Sigmoid colon (tissue), 7 donors: ENCODE measurements around the gene BATF3. TPM values are rescaled to one million over a fixed set of nuclear protein-coding genes. Genes with fewer than 3 reads are reported as not detected.
"Not testable (repeated sequence)": the region's sequence is repeated elsewhere in the genome, so short reads cannot be mapped to it uniquely, and the experiment has no call there.

Experiments used
- DNase-seq: peaks from one replicate; pipeline ENCODE4 v3.0.0-alpha.2; 2019
- H3K27ac ChIP-seq, 4 donors: fragments of 200-600 bp; sonication (generic); one replicate each; pipeline ENCODE4 v1.5.1; 2016 to 2019; ENCODE audit warnings: mild to moderate bottlenecking in 1 of 4
- H3K27me3 ChIP-seq, 3 donors: fragments of 200-600 bp; sonication (generic); one replicate each; pipeline ENCODE4 v1.5.1; 2019; ENCODE audit warnings: mild to moderate bottlenecking in 1 of 3
- H3K36me3 ChIP-seq, 4 donors: fragments of 200-600 bp; sonication (generic); one replicate each; pipeline ENCODE4 v1.5.1; 2016 to 2019
- H3K4me1 ChIP-seq, 4 donors: fragments of 200-600 bp; sonication (generic); one replicate each; pipeline ENCODE4 v1.5.1; 2017 to 2019
- H3K4me3 ChIP-seq, 4 donors: fragments of 200-600 bp; sonication (generic); one replicate each; pipeline ENCODE4 v1.5.1; 2017 to 2019; ENCODE audit warnings: mild to moderate bottlenecking in 2 of 4, moderate library complexity in 1 of 4
- H3K9me3 ChIP-seq, 4 donors: fragments of 200-600 bp in 3 of 4; sonication (generic) in 3 of 4; one replicate each; pipeline versions ENCODE4 v1.5.1 to v1.6.1; 2013 to 2019
- EP300 ChIP-seq, 4 donors: sonication (generic); formaldehyde crosslinking; IDR thresholded peaks; one replicate each; pipeline ENCODE4 v1.6.1; 2017; ENCODE audit warnings: antibody characterized with exemption in 4 of 4
- POLR2A ChIP-seq, 2 donors: fragments of 450-650 bp; IDR thresholded peaks; one replicate each; pipeline ENCODE4 v1.6.1; 2016; ENCODE audit warnings: antibody characterized with exemption in 2 of 2, mild to moderate bottlenecking in 2 of 2, moderate library complexity in 2 of 2
- POLR2AphosphoS5 ChIP-seq, 4 donors: sonication (generic); formaldehyde crosslinking; IDR thresholded peaks; one replicate each; pipeline ENCODE4 v1.6.1; 2017; ENCODE audit warnings: antibody characterized with exemption in 4 of 4
- WGBS, 2 donors: extraction: QIAGEN DNeasy Blood & Tissue Kit; methylation state at CpG; one replicate each; pipeline ENCODE4 v1.1.7; 2013; 5-methylcytosine and 5-hydroxymethylcytosine counted together
- intact Hi-C: fragments of 100-400 bp; cut with DNase I; formaldehyde crosslinking; loops from one replicate; pipeline ENCODE4 v1.15.1; 2023
- polyA plus RNA-seq, 3 donors: library from polyadenylated mRNA; stranded (reverse); fragments of 200-250 nt; gene quantifications; one replicate each; pipeline ENCODE4 v1.2.3, GENCODE V29; 2013
- total RNA-seq, 4 donors: library from RNA; depleted of rRNA; stranded (reverse); fragments of >200 nt; gene quantifications; one replicate each; pipeline ENCODE4 v1.1.0, GENCODE V29; 2016
- TF ChIP-seq, protein P1 (sequence below), 4 experiments: fragments of 450-650 bp in 3 of 4; fragments of 200-600 bp in 1 of 4; IDR thresholded peaks; one replicate each; pipeline ENCODE4 v1.5.1; 2016 to 2019; ENCODE audit warnings: antibody characterized with exemption in 4 of 4, mild to moderate bottlenecking in 3 of 4, moderate library complexity in 2 of 4
- donor health status: healthy with polysubstance abuse.
- donor health status: Bipolar disorder and iron deficiency.
- donor health status: healthy.

BATF3 gene
- total and polyA plus RNA-seq, 7 donors: 1.8 to 10.0 (median 3.3) TPM

DNA sequence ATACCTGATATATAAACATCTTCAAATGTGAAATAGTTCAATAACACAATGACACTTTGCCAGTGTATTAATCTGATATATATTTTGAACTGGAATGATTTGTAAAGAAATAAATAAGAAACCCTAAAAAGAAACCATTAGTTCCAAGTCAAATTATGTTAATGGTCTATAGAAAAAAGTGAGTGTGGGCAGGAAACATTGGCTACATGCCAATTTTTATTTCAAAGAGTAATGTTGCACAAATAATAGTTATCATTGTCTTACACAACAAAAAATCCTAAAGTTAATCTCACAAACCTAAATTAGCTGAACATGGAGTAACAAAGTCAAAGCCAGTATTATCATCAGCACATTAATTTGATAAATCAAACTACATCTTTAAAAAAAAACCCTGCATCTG, 37.9 kb upstream of the BATF3 start:
- intact Hi-C loops: no loop called here
- H3K4me1 ChIP-seq: no peaks in the 10 kb centered on the region
- no peaks in the 10 kb centered on the region for H3K9me3 ChIP-seq
- DNase-seq: no peak
- no peaks in the 10 kb centered on the region for H3K36me3 ChIP-seq
- no peak overlapping the region for H3K27ac ChIP-seq
- H3K4me3 ChIP-seq: no peak overlapping the region
- TF ChIP-seq POLR2AphosphoS5 (IDR thresholded peaks at IDR 0.05): no peak
- TF ChIP-seq POLR2A (IDR thresholded peaks at IDR 0.05): no peak
- no peak for TF ChIP-seq EP300 (IDR thresholded peaks at IDR 0.05)
- TF ChIP-seq, protein P1, sequence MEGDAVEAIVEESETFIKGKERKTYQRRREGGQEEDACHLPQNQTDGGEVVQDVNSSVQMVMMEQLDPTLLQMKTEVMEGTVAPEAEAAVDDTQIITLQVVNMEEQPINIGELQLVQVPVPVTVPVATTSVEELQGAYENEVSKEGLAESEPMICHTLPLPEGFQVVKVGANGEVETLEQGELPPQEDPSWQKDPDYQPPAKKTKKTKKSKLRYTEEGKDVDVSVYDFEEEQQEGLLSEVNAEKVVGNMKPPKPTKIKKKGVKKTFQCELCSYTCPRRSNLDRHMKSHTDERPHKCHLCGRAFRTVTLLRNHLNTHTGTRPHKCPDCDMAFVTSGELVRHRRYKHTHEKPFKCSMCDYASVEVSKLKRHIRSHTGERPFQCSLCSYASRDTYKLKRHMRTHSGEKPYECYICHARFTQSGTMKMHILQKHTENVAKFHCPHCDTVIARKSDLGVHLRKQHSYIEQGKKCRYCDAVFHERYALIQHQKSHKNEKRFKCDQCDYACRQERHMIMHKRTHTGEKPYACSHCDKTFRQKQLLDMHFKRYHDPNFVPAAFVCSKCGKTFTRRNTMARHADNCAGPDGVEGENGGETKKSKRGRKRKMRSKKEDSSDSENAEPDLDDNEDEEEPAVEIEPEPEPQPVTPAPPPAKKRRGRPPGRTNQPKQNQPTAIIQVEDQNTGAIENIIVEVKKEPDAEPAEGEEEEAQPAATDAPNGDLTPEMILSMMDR (IDR thresholded peaks at IDR 0.05): no peak
- H3K27me3 ChIP-seq: no peaks in the 10 kb centered on the region

DNA sequence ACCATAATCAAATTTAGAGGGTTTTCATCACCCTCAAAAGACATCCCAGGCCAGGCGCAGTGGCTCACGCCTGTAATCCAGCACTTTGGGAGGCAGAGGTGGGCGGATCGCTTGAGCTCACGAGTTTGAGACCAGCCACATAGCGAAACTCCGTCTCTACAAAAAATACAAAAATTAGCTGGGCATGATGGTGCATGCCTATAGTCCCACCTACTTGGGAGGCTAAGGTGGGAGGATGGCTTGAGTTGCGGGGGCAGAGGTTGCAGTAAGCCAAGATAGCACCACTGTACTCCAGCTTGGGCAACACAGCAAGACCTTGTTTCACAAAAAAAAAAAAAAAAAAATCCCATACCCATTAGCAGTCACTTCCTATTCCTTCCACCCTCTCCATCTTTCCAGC, 33.5 kb upstream of the BATF3 start:
- DNase-seq: no peak
- Histone ChIP-seq H3K27me3 (no peaks in the 10 kb centered on the region), H3K9me3 (no peaks in the 10 kb centered on the region), H3K36me3 (no peaks in the 10 kb centered on the region), H3K27ac (no peak overlapping the region), H3K4me1 (no peaks in the 10 kb centered on the region), H3K4me3 (no peak overlapping the region)
- WGBS, 2 donors: 96 to 99% methylated on average over 8 of the region's 8 CpGs
- TF ChIP-seq POLR2AphosphoS5 (IDR thresholded peaks at IDR 0.05) (no peak), EP300 (IDR thresholded peaks at IDR 0.05) (no peak), POLR2A (IDR thresholded peaks at IDR 0.05) (no peak)
- TF ChIP-seq, protein P1 (IDR thresholded peaks at IDR 0.05): no peak
- intact Hi-C loops: no loop called here

DNA sequence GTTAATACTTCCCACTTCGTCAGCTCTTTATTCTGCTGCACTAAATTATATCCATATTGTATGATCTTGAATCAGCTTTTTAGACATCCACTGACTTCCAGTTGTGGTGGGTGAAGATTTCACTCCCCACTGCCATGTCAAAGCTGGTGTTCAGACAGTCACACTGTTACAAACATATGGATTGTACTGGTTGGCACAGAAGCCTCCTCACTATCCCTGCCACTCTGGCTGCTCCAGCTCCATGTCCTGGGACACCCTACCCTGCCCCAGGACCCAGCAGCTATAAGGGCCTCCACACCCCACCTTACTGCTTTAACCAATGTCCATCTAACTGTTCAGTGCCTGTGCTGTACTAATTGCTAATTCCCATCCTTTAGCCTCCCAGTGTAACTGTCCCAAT, 32.0 kb upstream of the BATF3 start:
- WGBS, 2 donors: 88 to 93% methylated on average over 1 of the region's 1 CpG
- intact Hi-C loops: no loop called here
- TF ChIP-seq POLR2A (IDR thresholded peaks at IDR 0.05): no peak
- no peak for TF ChIP-seq EP300 (IDR thresholded peaks at IDR 0.05)
- no peak for TF ChIP-seq POLR2AphosphoS5 (IDR thresholded peaks at IDR 0.05)
- TF ChIP-seq, protein P1 (IDR thresholded peaks at IDR 0.05): no peak

DNA sequence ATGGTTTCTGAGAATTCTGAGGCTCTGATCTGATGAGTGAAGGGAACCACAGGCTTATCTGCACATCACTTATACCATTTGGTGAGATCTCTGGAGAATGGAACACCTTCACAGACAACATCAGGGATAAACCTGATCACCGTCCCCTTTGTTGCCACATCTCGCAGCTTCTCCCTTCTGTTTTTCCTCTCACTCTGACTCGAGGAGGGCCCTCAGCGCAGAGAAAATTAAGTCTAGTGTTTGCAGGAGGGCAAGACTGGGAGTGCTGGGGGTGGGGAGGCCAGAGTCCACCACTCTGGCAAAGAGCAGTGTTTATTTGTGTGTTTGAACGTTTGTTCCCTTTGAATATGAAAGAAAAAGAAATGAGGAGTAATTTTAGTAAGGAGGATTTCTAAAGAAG, 29.0 kb upstream of the BATF3 start:
- Histone ChIP-seq H3K27me3 (no peaks in the 10 kb centered on the region), H3K4me3 (no peak overlapping the region), H3K4me1 (no peaks in the 10 kb centered on the region), H3K27ac (no peak overlapping the region), H3K9me3 (no peaks in the 10 kb centered on the region), H3K36me3 (no peaks in the 10 kb centered on the region)
- intact Hi-C loops: no loop called here
- 20 to 66% methylated on average over 5 of the region's 5 CpGs for WGBS, 2 donors
- no peak for DNase-seq
- no peak for TF ChIP-seq POLR2A (IDR thresholded peaks at IDR 0.05)

More for the DNA sequence above, 32.0 kb upstream of the BATF3 start:
- H3K36me3 ChIP-seq: no peaks in the 10 kb centered on the region
- no peaks in the 10 kb centered on the region for H3K27me3 ChIP-seq
- no peak overlapping the region for H3K27ac ChIP-seq
- H3K4me3 ChIP-seq: no peak overlapping the region
- DNase-seq: no peak
- no peaks in the 10 kb centered on the region for H3K4me1 ChIP-seq
- no peaks in the 10 kb centered on the region for H3K9me3 ChIP-seq

DNA sequence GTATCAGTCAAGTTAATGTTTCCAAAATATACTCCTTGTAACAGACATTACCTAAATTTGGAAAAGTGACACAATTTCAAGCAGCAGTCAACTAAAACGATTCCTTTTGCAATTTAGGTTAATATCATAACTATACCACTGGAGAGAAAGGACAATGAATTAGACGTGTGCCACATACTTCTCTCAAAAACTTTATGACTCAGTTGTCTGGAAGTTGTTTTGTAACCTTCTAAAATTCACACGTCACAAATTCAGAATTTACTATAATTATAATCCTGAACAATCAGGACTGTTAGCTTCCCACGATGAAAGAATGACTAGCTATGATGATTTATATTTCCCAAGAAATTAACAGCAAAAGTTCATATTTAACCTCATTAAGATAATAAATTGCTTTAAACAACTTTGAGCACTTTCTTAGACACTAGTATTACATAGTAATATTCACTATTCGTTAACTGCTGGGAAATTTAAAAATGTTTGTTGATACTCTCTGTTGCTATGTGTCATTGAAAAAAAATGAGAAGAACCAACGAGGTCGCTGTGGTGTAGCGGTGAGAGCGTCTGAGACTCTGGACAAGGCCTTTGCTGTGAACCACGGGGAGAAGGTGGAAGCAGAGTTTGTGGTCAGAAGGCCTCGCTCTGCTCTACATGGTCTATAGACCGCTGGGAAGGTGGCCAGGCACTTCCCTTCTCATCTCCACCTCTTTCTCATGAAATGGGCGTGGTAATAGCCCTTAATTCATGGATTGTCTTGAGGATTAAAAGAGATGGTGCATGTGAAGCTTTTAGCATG, 27.9 kb upstream of the BATF3 start:
- Histone ChIP-seq H3K4me1 (no peaks in the 10 kb centered on the region), H3K9me3 (no peaks in the 10 kb centered on the region), H3K27me3 (no peaks in the 10 kb centered on the region), H3K4me3 (no peak overlapping the region), H3K36me3 (no peaks in the 10 kb centered on the region), H3K27ac (no peak overlapping the region)
- TF ChIP-seq EP300 (IDR thresholded peaks at IDR 0.05) (no peak), POLR2A (IDR thresholded peaks at IDR 0.05) (no peak), POLR2AphosphoS5 (IDR thresholded peaks at IDR 0.05) (no peak)
- TF ChIP-seq, protein P1 (IDR thresholded peaks at IDR 0.05): no peak
- no peak for DNase-seq
- intact Hi-C loops: no loop called here
- WGBS, 2 donors: 75 to 83% methylated on average over 13 of the region's 13 CpGs

DNA sequence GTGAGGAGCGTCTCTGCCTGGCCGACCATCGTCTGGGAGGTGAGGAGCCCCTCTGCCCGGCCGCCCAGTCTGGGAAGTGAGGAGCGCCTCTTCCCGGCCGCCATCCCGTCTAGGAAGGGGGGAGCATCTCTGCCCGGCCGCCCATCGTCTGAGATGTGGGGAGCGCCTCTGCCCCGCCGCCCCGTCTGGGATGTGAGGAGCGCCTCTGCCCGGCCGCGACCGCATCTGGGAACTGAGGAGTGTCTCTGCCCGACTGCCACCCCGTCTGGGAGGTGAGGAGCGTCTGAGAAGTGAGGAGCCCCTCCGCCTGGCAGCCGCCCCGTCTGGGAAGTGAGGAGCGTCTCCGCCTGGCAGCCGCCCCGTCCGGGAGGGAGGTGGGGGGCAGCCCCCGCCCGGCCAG, 25.0 kb upstream of the BATF3 start:
- DNase-seq, H3K36me3 ChIP-seq, H3K27me3 ChIP-seq, H3K4me1 ChIP-seq, H3K4me3 ChIP-seq, intact Hi-C loops, H3K27ac ChIP-seq, H3K9me3 ChIP-seq: not testable (repeated sequence)
- WGBS, 2 donors: 93% methylated on average over 34 of the region's 34 CpGs
